ENCODE results near the gene UBN2.

GRCh38 chr7:139321071-139321745 is 90.2 kb downstream of the UBN2 start:
- TF ChIP-seq CTCF (IDR thresholded peaks at IDR 0.05 in 8 of 11, conservative IDR thresholded peaks at IDR 0.05 in 3 of 11) = no peak
- TF ChIP-seq POLR2A (IDR thresholded peaks at IDR 0.05) = no peak

All from spleen (tissue), 7 donors.